Gastrocnemius medialis (tissue), 4 donors: ENCODE results near the gene VWA8.
"Not testable (repeated sequence)": the region's sequence is repeated elsewhere in the genome, so short reads cannot be mapped to it uniquely, and the experiment has no call there.

Experiments
- CTCF ChIP-seq, 5 experiments: fragments of 450-650 bp in 3 of 5; fragments of 200-600 bp in 2 of 5; sonication (generic) in 2 of 5; IDR thresholded peaks in 4 of 5; conservative IDR thresholded peaks in 1 of 5; 1 replicate in 4 of 5; 2 replicates in 1 of 5; pipeline ENCODE4 v1.5.1; 2016 to 2019; ENCODE audit warnings: antibody characterized with exemption in 5 of 5, mild to moderate bottlenecking in 3 of 5, moderate library complexity in 3 of 5
- POLR2A ChIP-seq, 2 donors: fragments of 450-650 bp; IDR thresholded peaks; one replicate each; pipeline ENCODE4 v1.6.1; 2017; ENCODE audit warnings: antibody characterized with exemption in 2 of 2, mild to moderate bottlenecking in 2 of 2, moderate library complexity in 2 of 2

- not testable (repeated sequence) for TF ChIP-seq CTCF (IDR thresholded peaks at IDR 0.05 in 4 of 5, conservative IDR thresholded peaks at IDR 0.05 in 1 of 5); POLR2A (IDR thresholded peaks at IDR 0.05)
Observed at GRCh38 chr13:41898411-41898810, 62.5 kb downstream of the VWA8 start.
